SK-N-SH treated with all-trans-retinoic acid at 6 μM for 48 hours (cell line): ENCODE data around the gene GRIK4.

Experiments used
- CREB5 ChIP-seq: fragments of 250-450 bp; sonication (Bioruptor Pico); IDR thresholded peaks from 2 replicates; pipeline ENCODE4 v1.5.1; 2020; ENCODE audit warnings: low read depth, mild to moderate bottlenecking, moderate library complexity
- ESRRG ChIP-seq: fragments of 250-450 bp; sonication (Bioruptor Pico); IDR thresholded peaks from 2 replicates; pipeline ENCODE4 v1.6.1; 2021; ENCODE audit warnings: mild to moderate bottlenecking
- OSR1 ChIP-seq: fragments of 250-450 bp; sonication (Bioruptor Pico); IDR thresholded peaks from 2 replicates; pipeline ENCODE4 v1.8.0; 2022; ENCODE audit warnings: moderate library complexity, mild to moderate bottlenecking, inconsistent platforms
- SNAI2 ChIP-seq: fragments of 250-450 bp; sonication (Bioruptor Pico); IDR thresholded peaks from 2 replicates; pipeline ENCODE4 v1.5.0; 2020; ENCODE audit warnings: mild to moderate bottlenecking, moderate library complexity
- ZNF565 ChIP-seq: fragments of 450-650 bp; formaldehyde crosslinking; conservative IDR thresholded peaks from 2 replicates; pipeline ENCODE4 v1.5.0; 2020; ENCODE audit warnings: low read depth, mild to moderate bottlenecking, moderate library complexity

GRCh38 chr11:120714438-120714837 is 202.9 kb downstream of the GRIK4 start:
- TF ChIP-seq CREB5 (CRISPR knock-in tag) (no peak), ZNF565 (CRISPR knock-in tag) (no peak), ESRRG (CRISPR knock-in tag) (no peak), OSR1 (no peak), SNAI2 (CRISPR knock-in tag) (no peak)
